ENCODE data around the gene DGCR2.
"Not testable (repeated sequence)": the region's sequence is repeated elsewhere in the genome, so short reads cannot be mapped to it uniquely, and the experiment has no call there.

DNA sequence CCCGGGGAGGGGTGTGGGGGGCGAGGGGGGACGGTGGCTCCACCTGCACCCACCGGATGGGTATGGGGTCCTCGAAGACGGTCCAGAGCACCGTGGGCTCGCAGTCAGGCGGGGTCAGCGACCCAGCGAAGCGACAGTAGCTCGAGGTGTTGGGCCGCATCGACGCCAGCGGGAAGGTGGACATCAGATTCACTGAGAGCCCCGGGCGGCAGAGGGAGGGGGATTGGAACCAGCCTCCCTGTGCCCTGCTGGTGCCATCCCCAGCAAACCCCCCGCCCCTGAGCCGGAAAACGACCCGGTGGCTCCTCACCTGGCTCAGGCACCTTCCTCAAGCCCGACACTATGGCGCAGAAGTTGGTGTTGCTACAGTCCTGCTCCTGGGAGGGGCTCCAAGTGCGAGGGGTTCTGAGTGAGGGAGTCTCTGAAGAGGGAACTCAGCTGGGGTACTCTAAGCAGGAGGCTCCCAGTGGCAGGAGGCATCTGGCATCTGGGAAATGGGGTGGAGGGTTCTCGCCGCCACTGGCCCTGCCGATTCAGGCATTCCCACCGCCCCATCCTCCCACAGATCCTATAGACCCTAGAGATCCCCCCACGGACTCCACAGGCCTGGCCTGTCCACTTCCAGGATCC is 89.9 kb downstream of the DGCR2 start:
- TF ChIP-seq YY1 (IDR thresholded peaks at IDR 0.05; ENCODE audit: insufficient read depth, insufficient read length); ZNF274 (IDR thresholded peaks at IDR 0.05; ENCODE audit: low read depth, low read length); SUZ12 (IDR thresholded peaks at IDR 0.05; ENCODE audit: extremely low read depth, insufficient read depth, insufficient read length): not testable (repeated sequence)
